Measurements from ENCODE around the gene MRPL43.

DNA sequence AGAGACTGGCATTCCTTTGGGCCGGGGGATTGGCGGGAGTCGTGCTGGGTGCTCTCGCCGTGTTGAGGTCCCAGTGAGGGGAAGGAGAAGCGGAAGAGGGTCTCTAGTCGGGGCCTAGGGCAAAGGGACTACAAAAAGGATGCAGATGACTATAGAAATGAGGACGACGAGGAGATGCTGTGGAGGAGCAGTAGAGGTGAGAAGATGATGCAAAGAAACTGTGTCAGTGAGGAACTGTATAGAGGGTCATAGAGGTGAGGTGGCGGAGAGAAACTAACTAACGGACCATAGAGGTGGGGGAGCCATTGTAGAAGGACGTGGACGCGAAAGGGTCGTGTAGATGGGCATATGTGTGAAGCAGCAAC, 370 bp upstream of the MRPL43 start:
- TF ChIP-seq, protein P1, sequence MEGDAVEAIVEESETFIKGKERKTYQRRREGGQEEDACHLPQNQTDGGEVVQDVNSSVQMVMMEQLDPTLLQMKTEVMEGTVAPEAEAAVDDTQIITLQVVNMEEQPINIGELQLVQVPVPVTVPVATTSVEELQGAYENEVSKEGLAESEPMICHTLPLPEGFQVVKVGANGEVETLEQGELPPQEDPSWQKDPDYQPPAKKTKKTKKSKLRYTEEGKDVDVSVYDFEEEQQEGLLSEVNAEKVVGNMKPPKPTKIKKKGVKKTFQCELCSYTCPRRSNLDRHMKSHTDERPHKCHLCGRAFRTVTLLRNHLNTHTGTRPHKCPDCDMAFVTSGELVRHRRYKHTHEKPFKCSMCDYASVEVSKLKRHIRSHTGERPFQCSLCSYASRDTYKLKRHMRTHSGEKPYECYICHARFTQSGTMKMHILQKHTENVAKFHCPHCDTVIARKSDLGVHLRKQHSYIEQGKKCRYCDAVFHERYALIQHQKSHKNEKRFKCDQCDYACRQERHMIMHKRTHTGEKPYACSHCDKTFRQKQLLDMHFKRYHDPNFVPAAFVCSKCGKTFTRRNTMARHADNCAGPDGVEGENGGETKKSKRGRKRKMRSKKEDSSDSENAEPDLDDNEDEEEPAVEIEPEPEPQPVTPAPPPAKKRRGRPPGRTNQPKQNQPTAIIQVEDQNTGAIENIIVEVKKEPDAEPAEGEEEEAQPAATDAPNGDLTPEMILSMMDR (IDR thresholded peaks at IDR 0.05; ENCODE audit: borderline replicate concordance, extremely low read depth, low read length, poor library complexity, severe bottlenecking), result no peak
- no peak for TF ChIP-seq EZH2 (IDR thresholded peaks at IDR 0.05; ENCODE audit: borderline replicate concordance, low read depth, low read length, severe bottlenecking)
